H9 (cell line): ENCODE data around the gene DAND5. TPM values are rescaled to one million over a fixed set of nuclear protein-coding genes. Genes with fewer than 3 reads are reported as not detected.
"Not testable (repeated sequence)": the region's sequence is repeated elsewhere in the genome, so short reads cannot be mapped to it uniquely, and the experiment has no call there.

Experiments used
- DNase-seq: peaks from one replicate; pipeline ENCODE4 v3.0.0-alpha.2; 2017
- H2AFZ ChIP-seq: one replicate; pipeline ENCODE4 v1.6.1; 2013; ENCODE audit warnings: mild to moderate bottlenecking, low read length, control low read depth, moderate library complexity
- H2AK5ac ChIP-seq: 2 replicates; pipeline ENCODE4 v1.6.1; 2013; ENCODE audit warnings: low read length, control low read depth, mixed read lengths; ENCODE audit not compliant: insufficient read length
- H2BK120ac ChIP-seq: one replicate; pipeline ENCODE4 v1.6.1; 2013; ENCODE audit warnings: low read depth, mild to moderate bottlenecking, low read length, control low read depth, inconsistent platforms; ENCODE audit not compliant: poor library complexity, severe bottlenecking
- H2BK12ac ChIP-seq: 2 replicates; pipeline ENCODE4 v1.6.1; 2013; ENCODE audit warnings: low read length, control low read depth, mixed read lengths, low read depth; ENCODE audit not compliant: insufficient read length
- H2BK15ac ChIP-seq: 2 replicates; pipeline ENCODE4 v1.6.1; 2013; ENCODE audit warnings: low read depth, low read length, control low read depth
- H2BK20ac ChIP-seq: one replicate; pipeline ENCODE4 v1.6.1; 2013; ENCODE audit warnings: low read depth, mild to moderate bottlenecking, low read length, control low read depth, inconsistent platforms; ENCODE audit not compliant: poor library complexity, severe bottlenecking
- H2BK5ac ChIP-seq: 2 replicates; pipeline ENCODE4 v1.6.1; 2013; ENCODE audit warnings: low read length, control low read depth, mixed read lengths; ENCODE audit not compliant: insufficient read length
- H3K14ac ChIP-seq: 2 replicates; pipeline ENCODE4 v1.6.1; 2013; ENCODE audit warnings: low read length, control low read depth; ENCODE audit not compliant: insufficient read depth
- H3K18ac ChIP-seq: 2 replicates; pipeline ENCODE4 v1.6.1; 2013; ENCODE audit warnings: low read depth, mild to moderate bottlenecking, mixed read lengths, low read length, control low read depth; ENCODE audit not compliant: insufficient read length
- H3K23ac ChIP-seq: 2 replicates; pipeline ENCODE4 v1.6.1; 2013; ENCODE audit warnings: low read length, control low read depth, mixed read lengths, low read depth; ENCODE audit not compliant: insufficient read length
- H3K23me2 ChIP-seq: 2 replicates; pipeline ENCODE4 v1.6.1; 2013; ENCODE audit warnings: low read depth, mild to moderate bottlenecking, mixed read lengths, low read length, control low read depth; ENCODE audit not compliant: insufficient read length, poor library complexity, severe bottlenecking
- H3K27ac ChIP-seq: 2 replicates; pipeline ENCODE4 v1.5.1; 2013; ENCODE audit warnings: low read length, control low read depth, mixed read lengths, low read depth; ENCODE audit not compliant: insufficient read length
- H3K27me3 ChIP-seq: 2 replicates; pipeline ENCODE4 v1.6.1; 2013; ENCODE audit warnings: low read length, control low read depth, inconsistent platforms; ENCODE audit not compliant: insufficient read depth
- H3K4ac ChIP-seq: 2 replicates; pipeline ENCODE4 v1.6.1; 2013; ENCODE audit warnings: low read depth, mild to moderate bottlenecking, control low read depth, inconsistent platforms, low read length, moderate library complexity
- H3K4me1 ChIP-seq: 2 replicates; pipeline ENCODE4 v1.6.1; 2013; ENCODE audit warnings: low read length, control low read depth, inconsistent platforms; ENCODE audit not compliant: insufficient read depth
- H3K4me2 ChIP-seq: 2 replicates; pipeline ENCODE4 v1.6.1; 2013; ENCODE audit warnings: low read length, control low read depth, mixed read lengths; ENCODE audit not compliant: insufficient read length, insufficient read depth
- H3K56ac ChIP-seq: 2 replicates; pipeline ENCODE4 v1.6.1; 2013; ENCODE audit warnings: low read depth, mild to moderate bottlenecking, mixed read lengths, low read length, control low read depth; ENCODE audit not compliant: insufficient read length
- H3K79me1 ChIP-seq: 2 replicates; pipeline ENCODE4 v1.6.1; 2013; ENCODE audit warnings: low read depth, mild to moderate bottlenecking, moderate library complexity, low read length, control low read depth, inconsistent platforms; ENCODE audit not compliant: insufficient read depth, poor library complexity, severe bottlenecking
- H3K79me2 ChIP-seq: 2 replicates; pipeline ENCODE4 v1.6.1; 2013; ENCODE audit warnings: low read length, control low read depth, inconsistent platforms; ENCODE audit not compliant: insufficient read depth
- H3K9ac ChIP-seq: 2 replicates; pipeline ENCODE4 v1.6.1; 2013; ENCODE audit warnings: low read length, control low read depth, mixed read lengths; ENCODE audit not compliant: insufficient read length; ENCODE audit errors: extremely low read depth
- H3K9me3 ChIP-seq: one replicate; pipeline ENCODE4 v1.6.1; 2013; ENCODE audit warnings: low read depth, low read length, inconsistent platforms; ENCODE audit not compliant: control insufficient read depth
- H3T11ph ChIP-seq: one replicate; pipeline ENCODE4 v1.6.1; 2013; ENCODE audit warnings: mild to moderate bottlenecking, low read length, control low read depth, inconsistent platforms
- H4K20me1 ChIP-seq: one replicate; pipeline ENCODE4 v1.6.1; 2013; ENCODE audit not compliant: control insufficient read depth, insufficient read length, insufficient read depth
- H4K5ac ChIP-seq: 2 replicates; pipeline ENCODE4 v1.6.1; 2013; ENCODE audit warnings: low read depth, mild to moderate bottlenecking, mixed read lengths, low read length, control low read depth; ENCODE audit not compliant: insufficient read length
- H4K8ac ChIP-seq: replicated peaks from 2 replicates; pipeline ENCODE4 v1.6.1; 2013; ENCODE audit warnings: low read length, control low read depth, mixed read lengths, low read depth; ENCODE audit not compliant: insufficient read length
- H4K91ac ChIP-seq: 2 replicates; pipeline ENCODE4 v1.6.1; 2013; ENCODE audit warnings: low read depth, mild to moderate bottlenecking, moderate library complexity, mixed read lengths, low read length, control low read depth; ENCODE audit not compliant: insufficient read length
- H3K27ac Mint-ChIP-seq, 3 experiments: 2 replicates in 2 of 3; 3 replicates in 1 of 3; pipeline ENCODE4 v1.8.0; 2020 to 2021; ENCODE audit warnings: mixed read lengths in 3 of 3, mild to moderate bottlenecking in 1 of 3, moderate library complexity in 1 of 3
- H3K27me3 Mint-ChIP-seq: 2 replicates; pipeline ENCODE4 v1.8.0; 2021; ENCODE audit warnings: low read depth, mild to moderate bottlenecking, moderate library complexity, mixed read lengths
- H3K36me3 Mint-ChIP-seq, 3 experiments: 2 replicates in 2 of 3; 3 replicates in 1 of 3; pipeline ENCODE4 v1.8.0; 2020 to 2021; ENCODE audit warnings: low read depth in 3 of 3, mixed read lengths in 3 of 3; ENCODE audit not compliant: insufficient read depth in 1 of 3
- H3K4me1 Mint-ChIP-seq, 2 experiments: 2 replicates each; pipeline ENCODE4 v1.8.0; 2020; ENCODE audit warnings: mixed read lengths in 2 of 2
- H3K4me3 Mint-ChIP-seq, 2 experiments: 2 replicates in 1 of 2; 3 replicates in 1 of 2; pipeline ENCODE4 v1.8.0; 2020 to 2021; ENCODE audit warnings: mild to moderate bottlenecking in 2 of 2, mixed read lengths in 2 of 2, moderate library complexity in 1 of 2
- H3K9me3 Mint-ChIP-seq, 2 experiments: 2 replicates in 1 of 2; 3 replicates in 1 of 2; pipeline ENCODE4 v1.8.0; 2020; ENCODE audit warnings: mild to moderate bottlenecking in 2 of 2, mixed read lengths in 2 of 2, moderate library complexity in 1 of 2
- WGBS: extraction: QIAGEN DNeasy Blood & Tissue Kit; methylation state at CpG from one replicate; pipeline ENCODE4 v1.1.7; 2013; ENCODE audit warnings: missing lambda C conversion rate, low lambda C conversion rate, mixed read lengths; ENCODE audit not compliant: insufficient read length; ENCODE audit errors: extremely low coverage; 5-methylcytosine and 5-hydroxymethylcytosine counted together
- total RNA-seq: library from RNA; stranded (reverse); gene quantifications from 2 replicates; pipeline ENCODE4 v1.2.1, GENCODE V29; 2021
- TF ChIP-seq, protein P1 (sequence below): fragments of 200-600 bp; sonication (generic); conservative IDR thresholded peaks from 3 replicates; pipeline ENCODE4 v1.8.0; 2021; ENCODE audit warnings: antibody characterized with exemption, mild to moderate bottlenecking

DAND5 gene
- total RNA-seq, 1 experiment from 2014 or later: 0.11 TPM

- no peaks in the 10 kb centered on the region for H3K79me1 ChIP-seq
- H4K5ac ChIP-seq: no peak overlapping the region
- Mint-ChIP-seq H3K9me3 (no peaks in the 10 kb centered on the region), H3K27me3 (peaks cover 35% of the 10 kb centered on the region), H3K4me1 (no peaks in the 10 kb centered on the region), H3K27ac (no peak overlapping the region), H3K4me3 (no peak overlapping the region), H3K36me3 (no peaks in the 10 kb centered on the region; a peak in 1 of 7 replicates)
- no peak overlapping the region for H3K4me2 ChIP-seq
- H3K23me2 ChIP-seq: no peaks in the 10 kb centered on the region
- no peak overlapping the region for H3K4ac ChIP-seq
- no CpG with 5 or more reads among the region's 17 CpGs for WGBS
- H3T11ph ChIP-seq: no peak overlapping the region
- H4K20me1 ChIP-seq: no peaks in the 10 kb centered on the region
- no peak overlapping the region for H3K9ac ChIP-seq
- H2AK5ac ChIP-seq: no peak overlapping the region
- no peak overlapping the region for H4K8ac ChIP-seq
- DNase-seq: no peak
- H3K9me3 ChIP-seq: no peaks in the 10 kb centered on the region
- TF ChIP-seq, protein P1, sequence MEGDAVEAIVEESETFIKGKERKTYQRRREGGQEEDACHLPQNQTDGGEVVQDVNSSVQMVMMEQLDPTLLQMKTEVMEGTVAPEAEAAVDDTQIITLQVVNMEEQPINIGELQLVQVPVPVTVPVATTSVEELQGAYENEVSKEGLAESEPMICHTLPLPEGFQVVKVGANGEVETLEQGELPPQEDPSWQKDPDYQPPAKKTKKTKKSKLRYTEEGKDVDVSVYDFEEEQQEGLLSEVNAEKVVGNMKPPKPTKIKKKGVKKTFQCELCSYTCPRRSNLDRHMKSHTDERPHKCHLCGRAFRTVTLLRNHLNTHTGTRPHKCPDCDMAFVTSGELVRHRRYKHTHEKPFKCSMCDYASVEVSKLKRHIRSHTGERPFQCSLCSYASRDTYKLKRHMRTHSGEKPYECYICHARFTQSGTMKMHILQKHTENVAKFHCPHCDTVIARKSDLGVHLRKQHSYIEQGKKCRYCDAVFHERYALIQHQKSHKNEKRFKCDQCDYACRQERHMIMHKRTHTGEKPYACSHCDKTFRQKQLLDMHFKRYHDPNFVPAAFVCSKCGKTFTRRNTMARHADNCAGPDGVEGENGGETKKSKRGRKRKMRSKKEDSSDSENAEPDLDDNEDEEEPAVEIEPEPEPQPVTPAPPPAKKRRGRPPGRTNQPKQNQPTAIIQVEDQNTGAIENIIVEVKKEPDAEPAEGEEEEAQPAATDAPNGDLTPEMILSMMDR: no peak
- H3K23ac ChIP-seq: no peak overlapping the region
- H3K79me2 ChIP-seq: no peaks in the 10 kb centered on the region
- no peak overlapping the region for H2BK120ac ChIP-seq
- H3K27ac ChIP-seq: no peak overlapping the region
- H2BK5ac ChIP-seq: no peak overlapping the region
- no peak overlapping the region for H2BK20ac ChIP-seq
- no peaks in the 10 kb centered on the region for H3K27me3 ChIP-seq
- no peak overlapping the region for H3K56ac ChIP-seq
- no peak overlapping the region for H2BK12ac ChIP-seq
- no peaks in the 10 kb centered on the region for H3K4me1 ChIP-seq
- no peak overlapping the region for H2AFZ ChIP-seq
- no peak overlapping the region for H2BK15ac ChIP-seq
- H4K91ac ChIP-seq: no peak overlapping the region
- no peak overlapping the region for H3K14ac ChIP-seq
- no peak overlapping the region for H3K18ac ChIP-seq
Measured at GRCh38 chr19:12975221-12975741, 5.9 kb downstream of the DAND5 start.

GRCh38 chr19:12976109-12976508 is 6.7 kb downstream of the DAND5 start:
- not testable (repeated sequence) for H3K4me3 Mint-ChIP-seq, H3K27me3 ChIP-seq, H3K9me3 ChIP-seq, H2BK5ac ChIP-seq, H3K9ac ChIP-seq, H2AK5ac ChIP-seq, H3K4ac ChIP-seq, H3K18ac ChIP-seq, H2AFZ ChIP-seq, H3K23ac ChIP-seq, H3K9me3 Mint-ChIP-seq, H3K36me3 Mint-ChIP-seq, H3K14ac ChIP-seq, H3K79me2 ChIP-seq, H3K4me2 ChIP-seq, H3K23me2 ChIP-seq, H4K5ac ChIP-seq, H2BK20ac ChIP-seq, H3K27ac Mint-ChIP-seq, H3K4me1 Mint-ChIP-seq, H4K8ac ChIP-seq, H4K20me1 ChIP-seq, H3K4me1 ChIP-seq, H2BK15ac ChIP-seq, H3K79me1 ChIP-seq, DNase-seq, H2BK120ac ChIP-seq, H2BK12ac ChIP-seq, H3K27ac ChIP-seq, H4K91ac ChIP-seq, H3K56ac ChIP-seq, H3T11ph ChIP-seq
- WGBS: no CpG with 5 or more reads among the region's 7 CpGs
- H3K27me3 Mint-ChIP-seq: peaks cover 29% of the 10 kb centered on the region
